IPS-NIHi11 (cell line): ENCODE results near the gene TRIM67.
A peak's percentile ranks its signal among the peaks of the same experiment; 100 is the strongest.
"Not testable (repeated sequence)": the region's sequence is repeated elsewhere in the genome, so short reads cannot be mapped to it uniquely, and the experiment has no call there.

Experiments used
- DNase-seq: peaks from one replicate; pipeline ENCODE4 v3.0.0; 2012; ENCODE audit warnings: mixed read lengths, low spot score

Gene TRIM67

GRCh38 chr1:231158141-231158540 is 3.7 kb upstream of the TRIM67 start:
- not testable (repeated sequence) for DNase-seq

DNA sequence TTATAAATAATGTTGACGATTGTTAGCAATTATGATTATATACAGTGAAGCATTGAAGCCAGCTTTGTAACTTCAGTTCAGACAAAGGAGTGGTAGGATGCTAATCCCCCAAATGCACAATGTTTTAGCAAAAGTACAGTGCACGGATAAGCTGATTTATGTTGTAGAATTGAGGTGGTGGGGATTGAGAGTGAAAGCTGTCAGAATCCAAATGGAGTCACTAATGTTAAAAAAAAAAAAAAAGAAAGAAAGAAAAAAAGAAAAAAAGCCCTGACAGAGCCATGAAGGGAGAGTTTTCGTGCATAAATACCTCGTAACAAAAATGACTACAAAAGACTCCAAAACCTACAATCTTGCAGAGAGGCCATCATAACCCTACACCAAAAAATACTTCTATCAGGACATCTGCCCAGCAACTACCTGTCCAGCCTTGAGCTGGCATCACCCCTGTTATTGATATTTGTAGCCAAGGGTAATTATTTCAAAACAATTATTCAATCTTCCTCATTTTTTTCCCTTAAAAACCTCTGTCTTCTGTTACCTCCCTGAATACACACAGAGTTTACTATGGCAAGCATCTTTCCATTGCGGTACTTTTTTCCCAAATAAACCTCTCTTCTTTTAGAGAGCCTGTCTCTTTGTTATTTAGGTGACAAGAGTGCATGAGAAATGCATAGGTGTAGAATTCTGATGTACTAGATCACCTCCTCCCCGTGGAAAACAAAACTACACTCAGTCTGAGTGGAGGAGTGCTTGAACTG is 2.5 kb upstream of the TRIM67 start:
- DNase-seq: no peak

DNA sequence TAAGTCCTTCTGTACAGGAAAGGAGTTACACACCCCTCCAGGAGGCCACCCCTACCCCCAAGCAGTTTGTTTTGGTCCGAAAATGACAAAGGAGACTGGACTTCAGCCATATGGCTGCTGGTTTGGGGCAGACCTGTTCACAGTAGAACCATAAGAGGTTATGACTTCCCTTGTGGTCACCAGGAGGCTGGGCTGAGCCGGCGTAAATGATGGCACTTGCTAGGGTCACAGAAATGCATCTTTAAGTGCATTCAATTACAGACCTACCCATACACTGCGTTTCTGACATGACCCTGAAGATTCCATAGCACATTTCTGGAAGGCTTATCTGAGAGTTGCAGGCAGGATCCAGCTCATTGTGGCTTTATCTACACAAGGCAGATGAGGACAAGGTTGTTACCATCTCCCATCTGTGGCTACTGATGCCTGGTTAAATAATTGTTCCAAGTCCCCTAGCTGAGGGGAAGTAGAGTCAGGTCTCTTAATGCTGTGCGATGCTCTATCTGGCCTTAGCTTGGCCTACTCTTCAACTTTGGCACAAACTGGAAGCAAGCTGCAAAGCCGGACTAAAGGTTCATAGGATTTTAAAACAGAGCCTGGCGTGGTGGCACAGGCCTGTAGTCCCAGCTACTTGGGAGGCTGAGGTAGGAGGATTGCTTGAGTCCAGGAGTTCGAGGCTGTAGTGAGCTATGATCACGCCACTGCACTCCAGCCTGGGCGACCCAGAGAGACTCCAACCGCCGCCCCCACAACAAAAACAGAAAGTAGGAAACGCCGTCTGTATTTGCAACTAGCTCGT is 1.7 kb upstream of the TRIM67 start:
- DNase-seq: no peak

DNA sequence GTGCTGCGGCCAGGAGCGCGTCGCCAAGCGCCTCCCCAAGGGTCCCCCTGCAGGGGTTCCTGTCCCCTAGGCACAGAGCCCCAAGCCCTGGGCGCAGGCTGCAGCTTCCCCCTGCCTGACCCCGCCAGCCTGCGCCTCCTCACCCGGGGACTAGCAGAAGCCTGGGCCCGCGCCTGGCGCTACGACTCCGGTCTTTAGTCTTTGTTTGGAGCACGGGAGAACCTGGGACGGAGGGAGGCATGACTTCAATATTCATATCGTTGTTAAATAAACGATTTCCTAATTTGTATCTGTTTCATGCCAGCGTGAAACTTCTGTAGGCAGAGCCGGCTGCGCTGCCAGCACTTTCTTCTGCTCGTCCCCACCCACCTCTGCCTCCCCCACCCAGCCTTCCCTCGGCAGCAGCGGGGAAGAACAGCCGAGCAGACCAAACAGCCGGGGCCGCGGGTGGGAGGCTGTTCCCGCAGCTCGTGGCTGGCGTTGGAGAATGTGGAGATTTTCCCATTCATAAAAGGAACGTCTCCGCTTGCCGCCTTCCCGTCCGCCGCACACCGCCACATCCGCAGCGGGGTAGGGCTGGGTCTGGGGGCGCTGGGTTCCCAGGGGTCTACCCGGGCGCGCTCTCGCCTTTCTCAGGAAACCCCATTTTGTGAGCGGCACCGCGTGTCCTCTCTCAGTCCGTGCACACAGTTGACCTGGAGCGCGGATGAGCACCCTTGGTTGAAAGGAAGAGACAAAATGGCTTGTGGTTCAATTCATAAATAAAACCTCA is 777 bp upstream of the TRIM67 start:
- peak; percentile 34 for DNase-seq

GRCh38 chr1:231162297-231162969 is 575 bp downstream of the TRIM67 start:
- peak; percentile 91 for DNase-seq

DNA sequence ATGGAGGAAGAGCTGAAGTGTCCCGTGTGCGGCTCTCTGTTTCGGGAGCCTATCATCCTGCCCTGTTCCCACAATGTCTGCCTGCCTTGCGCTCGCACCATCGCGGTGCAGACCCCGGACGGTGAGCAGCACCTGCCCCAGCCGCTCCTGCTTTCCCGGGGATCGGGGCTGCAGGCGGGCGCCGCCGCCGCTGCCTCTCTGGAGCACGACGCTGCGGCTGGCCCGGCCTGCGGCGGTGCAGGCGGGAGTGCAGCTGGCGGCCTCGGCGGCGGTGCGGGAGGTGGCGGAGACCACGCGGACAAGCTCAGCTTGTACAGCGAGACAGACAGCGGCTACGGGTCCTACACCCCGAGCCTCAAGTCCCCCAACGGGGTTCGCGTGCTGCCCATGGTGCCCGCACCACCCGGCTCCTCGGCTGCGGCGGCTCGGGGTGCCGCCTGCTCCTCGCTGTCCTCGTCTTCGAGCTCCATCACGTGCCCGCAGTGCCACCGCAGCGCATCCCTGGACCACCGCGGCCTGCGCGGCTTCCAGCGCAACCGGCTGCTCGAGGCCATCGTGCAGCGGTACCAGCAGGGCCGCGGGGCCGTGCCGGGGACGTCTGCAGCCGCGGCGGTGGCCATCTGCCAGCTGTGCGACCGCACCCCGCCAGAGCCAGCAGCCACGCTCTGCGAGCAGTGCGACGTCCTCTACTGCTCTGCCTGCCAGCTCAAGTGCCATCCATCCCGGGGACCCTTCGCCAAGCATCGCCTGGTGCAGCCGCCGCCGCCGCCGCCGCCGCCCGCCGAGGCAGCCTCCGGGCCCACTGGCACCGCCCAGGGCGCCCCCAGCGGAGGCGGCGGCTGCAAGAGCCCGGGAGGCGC is 1.3 kb downstream of the TRIM67 start:
- DNase-seq: peak; percentile 43

DNA sequence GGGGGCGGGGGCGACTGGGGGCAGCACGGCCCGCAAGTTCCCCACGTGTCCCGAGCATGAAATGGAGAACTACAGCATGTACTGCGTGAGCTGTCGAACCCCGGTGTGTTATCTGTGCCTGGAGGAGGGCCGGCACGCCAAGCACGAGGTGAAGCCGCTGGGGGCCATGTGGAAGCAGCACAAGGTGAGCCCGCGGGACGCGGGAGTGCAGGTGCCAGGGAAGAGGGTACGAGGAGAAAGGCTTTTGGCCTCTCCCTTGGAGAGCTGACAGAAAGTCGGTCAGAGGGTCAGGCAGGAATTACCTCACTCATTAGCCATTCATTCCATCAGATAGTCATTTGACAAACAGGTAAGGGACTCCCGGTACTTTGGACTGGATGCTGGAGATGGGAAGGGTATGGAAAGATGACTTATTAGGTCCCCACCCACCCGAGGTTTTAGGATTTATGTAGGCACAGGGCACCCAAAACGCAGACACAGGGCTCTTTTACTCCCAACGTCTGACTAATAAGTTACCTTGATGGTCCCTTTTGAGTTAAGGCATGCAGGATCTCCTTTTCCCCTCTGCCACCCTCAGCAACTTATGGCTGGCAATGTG is 2.1 kb downstream of the TRIM67 start:
- DNase-seq: no peak

GRCh38 chr1:231165371-231165770 is 3.5 kb downstream of the TRIM67 start:
- DNase-seq: no peak

DNA sequence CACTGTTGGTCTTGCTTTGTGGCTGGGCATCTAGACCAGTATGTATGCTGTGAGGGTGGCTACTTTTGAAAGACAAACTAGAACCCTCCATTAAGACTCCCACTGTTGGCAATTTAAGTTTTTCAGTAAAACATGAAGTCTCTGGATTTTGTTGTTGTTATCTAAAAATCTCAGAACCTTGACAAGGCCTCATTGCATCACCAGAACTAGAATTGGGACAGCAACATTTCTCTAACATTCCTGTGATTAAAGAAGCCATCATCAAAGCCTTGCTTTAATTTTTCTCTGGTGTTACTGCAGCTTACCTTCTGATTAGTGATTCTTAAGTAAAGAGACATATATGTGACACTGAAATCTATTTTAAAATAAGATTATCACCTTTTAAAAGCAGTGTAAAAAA is 4.5 kb downstream of the TRIM67 start:
- DNase-seq: no peak

DNA sequence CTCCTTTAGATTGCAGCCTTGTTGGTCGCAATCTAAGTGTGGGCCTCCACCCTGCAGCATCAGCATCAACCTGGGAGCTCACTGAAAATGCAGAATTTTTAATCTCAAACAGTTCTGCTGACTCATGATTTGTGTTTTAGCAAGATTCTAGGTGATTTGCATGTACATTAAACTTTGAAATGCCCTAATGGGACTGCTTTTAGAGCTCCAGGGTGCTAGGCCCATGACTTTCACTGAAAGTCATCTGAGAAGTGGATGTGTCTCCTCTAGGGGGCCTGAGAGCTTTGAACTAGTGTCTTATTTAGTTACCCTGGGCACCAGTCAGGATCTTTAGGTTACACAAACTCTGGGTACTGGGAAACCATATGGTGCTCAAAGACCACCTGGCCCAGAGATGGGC is 9.0 kb downstream of the TRIM67 start:
- peak; percentile 39 for DNase-seq

GRCh38 chr1:231171623-231172197 is 9.9 kb downstream of the TRIM67 start:
- DNase-seq: no peak

- DNase-seq: no peak
Measured at GRCh38 chr1:231172411-231172810, 10.6 kb downstream of the TRIM67 start.

- no peak for DNase-seq
Measured at GRCh38 chr1:231176421-231176820, 14.6 kb downstream of the TRIM67 start.

GRCh38 chr1:231177226-231177625 is 15.4 kb downstream of the TRIM67 start:
- no peak for DNase-seq

DNA sequence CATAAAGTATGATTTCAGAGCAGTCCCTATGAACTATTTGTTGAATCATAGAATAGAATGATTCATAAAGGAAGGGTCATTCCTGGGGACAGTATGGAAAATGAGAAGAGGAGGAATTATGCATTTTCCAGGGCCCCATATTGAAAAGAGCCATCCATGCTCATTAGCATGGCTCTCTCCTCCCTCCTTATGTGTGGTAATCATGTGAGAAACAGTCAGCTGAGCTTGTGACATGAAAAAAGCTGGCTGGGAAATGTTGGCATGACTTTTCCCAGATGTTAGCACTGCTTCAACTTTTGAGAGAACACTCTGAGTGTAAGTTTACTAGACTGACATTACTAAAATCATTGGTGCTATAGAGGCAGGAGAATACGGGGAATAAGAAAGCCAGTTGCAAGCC is 16.1 kb downstream of the TRIM67 start:
- DNase-seq: no peak

- DNase-seq: no peak
Measured at GRCh38 chr1:231178970-231179369, 17.1 kb downstream of the TRIM67 start.

- DNase-seq: no peak
Measured at GRCh38 chr1:231180034-231180433, 18.2 kb downstream of the TRIM67 start.

GRCh38 chr1:231181271-231181670 is 19.4 kb downstream of the TRIM67 start:
- DNase-seq: no peak

GRCh38 chr1:231182317-231182716 is 20.5 kb downstream of the TRIM67 start:
- DNase-seq: no peak
